GM18505 (cell line): Measurements from ENCODE around the gene FLRT1.

Source experiments
- ATAC-seq: cut with Tn5 transposase; IDR thresholded peaks from one replicate; pipeline ENCODE4 v1.9.1; 2021; ENCODE audit not compliant: unreplicated experiment
- POLR2A ChIP-seq: IDR thresholded peaks from 4 replicates; pipeline ENCODE4 v1.6.1; 2011; ENCODE audit warnings: borderline replicate concordance; ENCODE audit not compliant: insufficient read depth, insufficient read length; ENCODE audit errors: extremely low read depth

Gene FLRT1

GRCh38 chr11:64027651-64028397 is 7.9 kb upstream of the FLRT1 start:
- ATAC-seq: no peak

GRCh38 chr11:64028398-64029115 is 7.2 kb upstream of the FLRT1 start:
- no peak for ATAC-seq
- no peak for TF ChIP-seq POLR2A

More at GRCh38 chr11:64027651-64028397, 7.9 kb upstream of the FLRT1 start:
- no peak for TF ChIP-seq POLR2A

GRCh38 chr11:64029773-64030172 is 6.0 kb upstream of the FLRT1 start:
- no peak for TF ChIP-seq POLR2A
- no peak for ATAC-seq

- ATAC-seq: no peak
These were observed 4.7 kb upstream of the FLRT1 start for GRCh38 chr11:64031001-64031400.

GRCh38 chr11:64032050-64032449 is 3.7 kb upstream of the FLRT1 start:
- no peak for TF ChIP-seq POLR2A
- no peak for ATAC-seq

More at GRCh38 chr11:64031001-64031400, 4.7 kb upstream of the FLRT1 start:
- TF ChIP-seq POLR2A: no peak

GRCh38 chr11:64034411-64034811 is 1.3 kb upstream of the FLRT1 start:
- ATAC-seq: no peak
- no peak for TF ChIP-seq POLR2A

GRCh38 chr11:64035081-64035524 is 628 bp upstream of the FLRT1 start:
- no peak for ATAC-seq
- no peak for TF ChIP-seq POLR2A

GRCh38 chr11:64036087-64037026 is 626 bp downstream of the FLRT1 start:
- no peak for ATAC-seq
- TF ChIP-seq POLR2A: no peak

GRCh38 chr11:64037027-64037634 is 1.4 kb downstream of the FLRT1 start:
- no peak for TF ChIP-seq POLR2A
- no peak for ATAC-seq

GRCh38 chr11:64038500-64038899 is 2.8 kb downstream of the FLRT1 start:
- TF ChIP-seq POLR2A: no peak
- ATAC-seq: no peak

- no peak for ATAC-seq
- TF ChIP-seq POLR2A: no peak
These were observed 3.4 kb downstream of the FLRT1 start for GRCh38 chr11:64039012-64039665.

GRCh38 chr11:64040684-64041322 is 5.1 kb downstream of the FLRT1 start:
- TF ChIP-seq POLR2A: no peak
- no peak for ATAC-seq
